Endothelial cell of umbilical vein (primary cell): ENCODE data around the gene CASK. TPM values are rescaled to one million over a fixed set of nuclear protein-coding genes. Genes with fewer than 3 reads are reported as not detected.

ENCODE experiments used
- BruUV-seq: library from RNA; stranded (reverse); fragments of 400-500 nt; replicated peaks from 2 replicates; lab custom pipeline; 2021; lab: Mats Ljungman, UMichigan
- CTCF ChIA-PET: fragments of 300-600, 350-600 bp; sonication (Branson Sonifier 250); formaldehyde crosslinking; loops from one replicate; lab custom pipeline; 2021; ENCODE audit warnings: antibody characterized with exemption, inconsistent platforms; lab: Charles Lee
- POLR2A ChIA-PET: fragments of 300-600, 350-600 bp; sonication (Branson Sonifier 250); formaldehyde crosslinking; loops from one replicate; lab custom pipeline; 2021; ENCODE audit warnings: antibody characterized with exemption, inconsistent platforms; lab: Charles Lee
- DNase-seq: peaks from one replicate; pipeline ENCODE4 v3.0.0-alpha.2; 2011; ENCODE audit warnings: low read depth, low spot score
- FAIRE-seq: peaks from 2 replicates; lab custom pipeline; 2011; peaks lifted over from hg19 to GRCh38; lab: Jason Lieb, UNC
- H2AFZ ChIP-seq: 2 replicates; pipeline ENCODE4 v1.6.0; 2012; ENCODE audit warnings: low read depth, low read length, control low read depth, inconsistent platforms
- H3K27ac ChIP-seq: 2 replicates; pipeline ENCODE4 v1.5.1; 2011; ENCODE audit warnings: low read depth, mild to moderate bottlenecking, control low read depth, low read length, moderate library complexity; ENCODE audit not compliant: insufficient read depth
- H3K27me3 ChIP-seq, 2 experiments: 2 replicates each; pipeline versions ENCODE4 v1.6.0 to v1.6.1; 2011; ENCODE audit warnings: low read length in 2 of 2, mixed read lengths in 1 of 2; ENCODE audit not compliant: control insufficient read depth in 2 of 2, insufficient read depth in 2 of 2
- H3K36me3 ChIP-seq, 2 experiments: 2 replicates in 1 of 2; 3 replicates in 1 of 2; pipeline ENCODE4 v1.5.1; 2011; ENCODE audit warnings: low read length in 2 of 2, mild to moderate bottlenecking in 1 of 2, moderate library complexity in 1 of 2; ENCODE audit not compliant: control insufficient read depth in 2 of 2, insufficient read depth in 2 of 2; ENCODE audit errors: extremely low read depth in 1 of 2
- H3K4me1 ChIP-seq: 3 replicates; pipeline ENCODE4 v1.5.1; 2011; ENCODE audit warnings: mild to moderate bottlenecking, low read length; ENCODE audit not compliant: control insufficient read depth, insufficient read depth; ENCODE audit errors: extremely low read depth
- H3K4me2 ChIP-seq: 2 replicates; pipeline ENCODE4 v1.6.1; 2011; ENCODE audit warnings: low read length, control low read depth, mixed read lengths; ENCODE audit not compliant: insufficient read depth
- H3K4me3 ChIP-seq, 3 experiments: fragments of 200-600 bp in 1 of 3; sonication (generic), shearing (Covaris generic) in 1 of 3; replicated peaks in 1 of 3; 2 replicates each; pipeline ENCODE4 v1.5.1; 2011 to 2016; ENCODE audit warnings: control low read depth in 3 of 3, low read length in 3 of 3, mild to moderate bottlenecking in 2 of 3, inconsistent platforms in 1 of 3, low read depth in 1 of 3, moderate library complexity in 1 of 3; ENCODE audit not compliant: insufficient read depth in 1 of 3
- H3K79me2 ChIP-seq: 2 replicates; pipeline ENCODE4 v1.6.0; 2012; ENCODE audit warnings: low read length, inconsistent platforms; ENCODE audit not compliant: control insufficient read depth, insufficient read depth
- H3K9ac ChIP-seq: replicated peaks from 2 replicates; pipeline ENCODE3; 2011; ENCODE audit warnings: low read length, control low read depth; ENCODE audit not compliant: insufficient read depth; ENCODE audit errors: extremely low read depth
- H3K9me1 ChIP-seq: replicated peaks from 3 replicates; pipeline ENCODE4 v1.6.0; 2011; ENCODE audit warnings: mild to moderate bottlenecking, low read length; ENCODE audit not compliant: control insufficient read depth, insufficient read depth; ENCODE audit errors: extremely low read depth
- H3K9me3 ChIP-seq: replicated peaks from 2 replicates; pipeline ENCODE4 v1.5.1; 2012; ENCODE audit warnings: low read length, inconsistent platforms; ENCODE audit not compliant: control insufficient read depth, insufficient read depth
- H4K20me1 ChIP-seq: replicated peaks from 2 replicates; pipeline ENCODE3; 2011; ENCODE audit warnings: mild to moderate bottlenecking, low read length; ENCODE audit not compliant: control insufficient read depth, insufficient read depth; ENCODE audit errors: extremely low read depth
- FOS ChIP-seq: IDR thresholded peaks from 2 replicates; pipeline ENCODE4 v1.6.1; 2011; ENCODE audit warnings: mild to moderate bottlenecking, low read length, moderate library complexity, borderline replicate concordance; ENCODE audit not compliant: insufficient read depth
- GATA2 ChIP-seq: IDR thresholded peaks from 2 replicates; pipeline ENCODE4 v1.7.0; 2011; ENCODE audit warnings: low read depth, mild to moderate bottlenecking, moderate library complexity, mixed read lengths, low read length; ENCODE audit not compliant: insufficient read length, insufficient read depth
- JUN ChIP-seq: IDR thresholded peaks from 2 replicates; pipeline ENCODE4 v1.6.1; 2011; ENCODE audit warnings: borderline replicate concordance, low read depth; ENCODE audit not compliant: insufficient read length, insufficient read depth
- MYC ChIP-seq: IDR thresholded peaks from one replicate; pipeline ENCODE4 v1.6.1; 2011; ENCODE audit warnings: mild to moderate bottlenecking, low read depth, low read length
- POLR2A ChIP-seq: IDR thresholded peaks from 2 replicates; pipeline ENCODE4 v1.6.1; 2012; ENCODE audit warnings: low read depth, mild to moderate bottlenecking, control low read depth, low read length
- POLR2AphosphoS5 ChIP-seq: IDR thresholded peaks from 2 replicates; pipeline ENCODE4 v1.6.1; 2012; ENCODE audit warnings: low read depth, mild to moderate bottlenecking, control low read depth, low read length, moderate library complexity; ENCODE audit not compliant: insufficient read depth
- dilution Hi-C: fragments of 300-500 bp; cut with MboI; formaldehyde crosslinking; loops from one replicate; pipeline ENCODE4 v1.15.0; 2019; ENCODE audit warnings: low sequenced_read_pairs; ENCODE audit not compliant: extremely low pct_ligation_motif_present
- intact Hi-C: fragments of 100-400 bp; cut with micrococcal nuclease; formaldehyde crosslinking; loops from one replicate; pipeline ENCODE4 v1.10.0; 2022
- polyA plus RNA-seq, 4 experiments: library from polyadenylated mRNA; depleted of rRNA in 3 of 4; stranded (reverse) in 3 of 4; unstranded in 1 of 4; fragments of >200 nt; gene quantifications; 2 replicates each; pipeline versions ENCODE4 v1.2.1 to v1.2.3, GENCODE V29; 2011 to 2012; ENCODE audit warnings: missing spikeins in 1 of 4
- total RNA-seq: library from RNA; stranded (reverse); gene quantifications from 2 replicates; pipeline ENCODE4 v1.2.3, GENCODE V29; 2021
- TF ChIP-seq, protein P1 (sequence below): IDR thresholded peaks from 2 replicates; pipeline ENCODE4 v1.6.1; 2011; ENCODE audit not compliant: insufficient read depth, insufficient read length
- TF ChIP-seq, protein P2 (sequence below), 2 donors: IDR thresholded peaks; 1 replicate in 1 of 2; 2 replicates in 1 of 2; pipeline ENCODE4 v1.5.1; 2011; ENCODE audit warnings: low read length in 2 of 2, mild to moderate bottlenecking in 2 of 2, moderate library complexity in 2 of 2, control low read depth in 1 of 2, inconsistent platforms in 1 of 2, low read depth in 1 of 2; ENCODE audit not compliant: insufficient read depth in 1 of 2; ENCODE audit errors: extremely low read depth in 1 of 2

The CASK gene
- total and polyA plus RNA-seq, 2 donors (not counting 3 experiments of a cell fraction or from before 2014, with no cell fraction given): 6.4 to 30.4 TPM

DNA sequence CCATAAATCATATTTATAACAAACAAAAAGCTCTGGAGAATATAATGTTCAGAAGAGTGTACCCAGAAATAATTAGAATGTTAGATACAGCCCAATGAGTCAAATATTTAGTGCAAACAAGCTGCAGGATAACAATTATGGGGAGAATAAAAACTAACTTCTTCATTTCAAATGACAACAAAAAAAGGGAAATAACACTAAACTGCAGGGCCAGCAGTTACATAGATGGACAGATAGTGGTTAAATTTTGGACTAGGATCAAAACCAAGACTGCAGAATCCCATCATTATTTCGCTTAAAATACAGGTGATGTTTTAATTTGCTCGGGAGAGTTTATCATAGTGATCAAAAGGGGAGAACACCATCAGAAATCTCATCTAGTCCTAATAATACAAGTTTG is 235.2 kb downstream of the CASK start:
- FAIRE-seq: no peak
- CTCF ChIA-PET: no interaction called here
- Histone ChIP-seq H3K4me1 (no peaks in the 10 kb centered on the region), H3K27me3 (no peaks in the 10 kb centered on the region), H3K4me3 (no peak overlapping the region), H3K79me2 (no peaks in the 10 kb centered on the region), H3K4me2 (no peak overlapping the region), H3K9me1 (no peaks in the 10 kb centered on the region), H2AFZ (no peak overlapping the region), H4K20me1 (no peaks in the 10 kb centered on the region), H3K9ac (no peak overlapping the region), H3K36me3 (no peaks in the 10 kb centered on the region), H3K9me3 (no peaks in the 10 kb centered on the region), H3K27ac (no peak overlapping the region)
- dilution Hi-C loops (no loop called here), intact Hi-C loops (no loop called here)
- POLR2A ChIA-PET: no interaction called here
- DNase-seq: no peak
- no peak for TF ChIP-seq POLR2AphosphoS5
- no peak for TF ChIP-seq GATA2
- TF ChIP-seq, protein P1, sequence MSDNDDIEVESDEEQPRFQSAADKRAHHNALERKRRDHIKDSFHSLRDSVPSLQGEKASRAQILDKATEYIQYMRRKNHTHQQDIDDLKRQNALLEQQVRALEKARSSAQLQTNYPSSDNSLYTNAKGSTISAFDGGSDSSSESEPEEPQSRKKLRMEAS: no peak
- TF ChIP-seq JUN: no peak
- no peak for TF ChIP-seq FOS
- TF ChIP-seq MYC: no peak
- TF ChIP-seq, protein P2, sequence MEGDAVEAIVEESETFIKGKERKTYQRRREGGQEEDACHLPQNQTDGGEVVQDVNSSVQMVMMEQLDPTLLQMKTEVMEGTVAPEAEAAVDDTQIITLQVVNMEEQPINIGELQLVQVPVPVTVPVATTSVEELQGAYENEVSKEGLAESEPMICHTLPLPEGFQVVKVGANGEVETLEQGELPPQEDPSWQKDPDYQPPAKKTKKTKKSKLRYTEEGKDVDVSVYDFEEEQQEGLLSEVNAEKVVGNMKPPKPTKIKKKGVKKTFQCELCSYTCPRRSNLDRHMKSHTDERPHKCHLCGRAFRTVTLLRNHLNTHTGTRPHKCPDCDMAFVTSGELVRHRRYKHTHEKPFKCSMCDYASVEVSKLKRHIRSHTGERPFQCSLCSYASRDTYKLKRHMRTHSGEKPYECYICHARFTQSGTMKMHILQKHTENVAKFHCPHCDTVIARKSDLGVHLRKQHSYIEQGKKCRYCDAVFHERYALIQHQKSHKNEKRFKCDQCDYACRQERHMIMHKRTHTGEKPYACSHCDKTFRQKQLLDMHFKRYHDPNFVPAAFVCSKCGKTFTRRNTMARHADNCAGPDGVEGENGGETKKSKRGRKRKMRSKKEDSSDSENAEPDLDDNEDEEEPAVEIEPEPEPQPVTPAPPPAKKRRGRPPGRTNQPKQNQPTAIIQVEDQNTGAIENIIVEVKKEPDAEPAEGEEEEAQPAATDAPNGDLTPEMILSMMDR (IDR thresholded peaks at IDR 0.05; ENCODE audit: extremely low read depth in 1 of 2, insufficient read depth in 1 of 2, low read depth in 1 of 2, low read length in 2 of 2): no peak
- TF ChIP-seq POLR2A: no peak
- no TSS peak for BruUV-seq
